Panc1 (cell line): ENCODE data around the gene BOK.

ENCODE experiments used
- POLR2AphosphoS5 ChIP-seq: IDR thresholded peaks from 2 replicates; pipeline ENCODE4 v1.6.1; 2012; ENCODE audit warnings: mild to moderate bottlenecking, low read depth, low read length, moderate library complexity
- SIN3A ChIP-seq: IDR thresholded peaks from 2 replicates; pipeline ENCODE4 v1.6.1; 2012; ENCODE audit warnings: low read depth, mild to moderate bottlenecking, low read length, moderate library complexity, borderline replicate concordance; ENCODE audit not compliant: insufficient read depth
- TF ChIP-seq, protein P1 (sequence below): fragments of 450-650 bp; IDR thresholded peaks from 2 replicates; pipeline ENCODE4 v1.5.1; 2017; ENCODE audit warnings: mild to moderate bottlenecking
- TF ChIP-seq, protein P2 (sequence below), 2 experiments: IDR thresholded peaks; 2 replicates each; pipeline ENCODE4 v1.6.1; 2011 to 2012; ENCODE audit warnings: low read depth in 2 of 2, control low read depth in 1 of 2, low read length in 1 of 2, mild to moderate bottlenecking in 1 of 2, moderate library complexity in 1 of 2; ENCODE audit not compliant: insufficient read depth in 1 of 2

DNA sequence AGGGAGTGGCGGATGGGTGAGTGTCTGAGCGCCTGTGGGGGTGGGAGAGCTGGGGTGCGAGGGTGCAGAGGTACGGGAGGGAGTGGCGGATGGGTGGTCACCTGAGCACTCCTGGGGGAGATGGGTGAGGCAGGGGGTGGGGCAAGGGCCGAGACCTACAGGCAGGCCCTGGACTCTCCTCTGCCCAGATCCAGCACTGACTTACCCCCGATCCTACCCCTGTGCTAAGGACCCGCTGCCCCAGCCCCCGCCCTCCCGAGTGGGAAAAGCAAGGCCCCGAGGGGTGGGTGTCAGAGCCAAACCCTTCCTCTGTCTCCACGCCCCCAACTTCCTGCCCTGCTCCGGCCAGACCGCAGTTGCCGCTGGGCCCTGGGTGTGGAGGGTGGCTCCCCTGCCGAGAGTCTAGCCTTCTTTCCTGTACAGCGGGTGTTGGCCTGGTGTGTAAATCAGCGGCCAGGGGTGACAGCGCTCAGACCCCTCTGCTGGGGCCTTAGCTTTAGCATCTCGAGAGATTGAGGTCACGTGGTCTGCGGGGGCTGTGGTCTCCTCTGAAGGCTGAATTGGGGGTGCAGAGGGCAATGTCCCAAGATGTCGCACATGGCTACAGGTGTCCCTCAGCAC is 12.5 kb downstream of the BOK start:
- TF ChIP-seq, protein P1, sequence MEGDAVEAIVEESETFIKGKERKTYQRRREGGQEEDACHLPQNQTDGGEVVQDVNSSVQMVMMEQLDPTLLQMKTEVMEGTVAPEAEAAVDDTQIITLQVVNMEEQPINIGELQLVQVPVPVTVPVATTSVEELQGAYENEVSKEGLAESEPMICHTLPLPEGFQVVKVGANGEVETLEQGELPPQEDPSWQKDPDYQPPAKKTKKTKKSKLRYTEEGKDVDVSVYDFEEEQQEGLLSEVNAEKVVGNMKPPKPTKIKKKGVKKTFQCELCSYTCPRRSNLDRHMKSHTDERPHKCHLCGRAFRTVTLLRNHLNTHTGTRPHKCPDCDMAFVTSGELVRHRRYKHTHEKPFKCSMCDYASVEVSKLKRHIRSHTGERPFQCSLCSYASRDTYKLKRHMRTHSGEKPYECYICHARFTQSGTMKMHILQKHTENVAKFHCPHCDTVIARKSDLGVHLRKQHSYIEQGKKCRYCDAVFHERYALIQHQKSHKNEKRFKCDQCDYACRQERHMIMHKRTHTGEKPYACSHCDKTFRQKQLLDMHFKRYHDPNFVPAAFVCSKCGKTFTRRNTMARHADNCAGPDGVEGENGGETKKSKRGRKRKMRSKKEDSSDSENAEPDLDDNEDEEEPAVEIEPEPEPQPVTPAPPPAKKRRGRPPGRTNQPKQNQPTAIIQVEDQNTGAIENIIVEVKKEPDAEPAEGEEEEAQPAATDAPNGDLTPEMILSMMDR: no peak
- TF ChIP-seq, protein P2, sequence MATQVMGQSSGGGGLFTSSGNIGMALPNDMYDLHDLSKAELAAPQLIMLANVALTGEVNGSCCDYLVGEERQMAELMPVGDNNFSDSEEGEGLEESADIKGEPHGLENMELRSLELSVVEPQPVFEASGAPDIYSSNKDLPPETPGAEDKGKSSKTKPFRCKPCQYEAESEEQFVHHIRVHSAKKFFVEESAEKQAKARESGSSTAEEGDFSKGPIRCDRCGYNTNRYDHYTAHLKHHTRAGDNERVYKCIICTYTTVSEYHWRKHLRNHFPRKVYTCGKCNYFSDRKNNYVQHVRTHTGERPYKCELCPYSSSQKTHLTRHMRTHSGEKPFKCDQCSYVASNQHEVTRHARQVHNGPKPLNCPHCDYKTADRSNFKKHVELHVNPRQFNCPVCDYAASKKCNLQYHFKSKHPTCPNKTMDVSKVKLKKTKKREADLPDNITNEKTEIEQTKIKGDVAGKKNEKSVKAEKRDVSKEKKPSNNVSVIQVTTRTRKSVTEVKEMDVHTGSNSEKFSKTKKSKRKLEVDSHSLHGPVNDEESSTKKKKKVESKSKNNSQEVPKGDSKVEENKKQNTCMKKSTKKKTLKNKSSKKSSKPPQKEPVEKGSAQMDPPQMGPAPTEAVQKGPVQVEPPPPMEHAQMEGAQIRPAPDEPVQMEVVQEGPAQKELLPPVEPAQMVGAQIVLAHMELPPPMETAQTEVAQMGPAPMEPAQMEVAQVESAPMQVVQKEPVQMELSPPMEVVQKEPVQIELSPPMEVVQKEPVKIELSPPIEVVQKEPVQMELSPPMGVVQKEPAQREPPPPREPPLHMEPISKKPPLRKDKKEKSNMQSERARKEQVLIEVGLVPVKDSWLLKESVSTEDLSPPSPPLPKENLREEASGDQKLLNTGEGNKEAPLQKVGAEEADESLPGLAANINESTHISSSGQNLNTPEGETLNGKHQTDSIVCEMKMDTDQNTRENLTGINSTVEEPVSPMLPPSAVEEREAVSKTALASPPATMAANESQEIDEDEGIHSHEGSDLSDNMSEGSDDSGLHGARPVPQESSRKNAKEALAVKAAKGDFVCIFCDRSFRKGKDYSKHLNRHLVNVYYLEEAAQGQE (IDR thresholded peaks at IDR 0.05; ENCODE audit: insufficient read depth in 1 of 2, low read depth in 2 of 2, low read length in 1 of 2): no peak
- TF ChIP-seq POLR2AphosphoS5 (no peak), SIN3A (no peak)
